IPS-18a (cell line): ENCODE results near the gene CES5A.
"Not testable (repeated sequence)": the region's sequence is repeated elsewhere in the genome, so short reads cannot be mapped to it uniquely, and the experiment has no call there.

ENCODE experiments used
- H3K27ac ChIP-seq: one replicate; pipeline ENCODE4 v1.5.1; 2013; ENCODE audit warnings: low read length
- H3K27me3 ChIP-seq: one replicate; pipeline ENCODE4 v1.6.1; 2013; ENCODE audit warnings: mild to moderate bottlenecking, low read length; ENCODE audit not compliant: control insufficient read depth, insufficient read depth
- H3K36me3 ChIP-seq: one replicate; pipeline ENCODE4 v1.6.1; 2013; ENCODE audit warnings: low read depth, low read length; ENCODE audit not compliant: control insufficient read depth
- H3K4me1 ChIP-seq: one replicate; pipeline ENCODE4 v1.6.1; 2013; ENCODE audit warnings: low read depth, low read length; ENCODE audit not compliant: control insufficient read depth
- H3K4me3 ChIP-seq: one replicate; pipeline ENCODE4 v1.5.1; 2013; ENCODE audit warnings: low read length
- H3K9ac ChIP-seq: one replicate; pipeline ENCODE4 v1.6.1; 2013; ENCODE audit warnings: mild to moderate bottlenecking, low read length, moderate library complexity
- H3K9me3 ChIP-seq: one replicate; pipeline ENCODE4 v1.6.1; 2013; ENCODE audit warnings: low read depth, low read length; ENCODE audit not compliant: control insufficient read depth

CES5A gene

GRCh38 chr16:55839115-55839514, 36.1 kb downstream of the CES5A start:
- Histone ChIP-seq H3K4me3 (no peak overlapping the region), H3K27me3 (no peaks in the 10 kb centered on the region), H3K9me3 (no peaks in the 10 kb centered on the region), H3K9ac (no peak overlapping the region), H3K27ac (no peak overlapping the region), H3K36me3 (no peaks in the 10 kb centered on the region), H3K4me1 (no peaks in the 10 kb centered on the region)

GRCh38 chr16:55836158-55836611, 39.0 kb downstream of the CES5A start:
- no peaks in the 10 kb centered on the region for H3K9me3 ChIP-seq
- H3K27ac ChIP-seq, result no peak overlapping the region
- H3K9ac ChIP-seq, result no peak overlapping the region
- no peaks in the 10 kb centered on the region for H3K36me3 ChIP-seq
- no peak overlapping the region for H3K4me3 ChIP-seq
- no peaks in the 10 kb centered on the region for H3K27me3 ChIP-seq
- H3K4me1 ChIP-seq, result no peaks in the 10 kb centered on the region

GRCh38 chr16:55835581-55835980, 39.6 kb downstream of the CES5A start:
- H3K27ac ChIP-seq, result no peak overlapping the region
- H3K4me3 ChIP-seq, result no peak overlapping the region
- H3K9ac ChIP-seq, result no peak overlapping the region
- no peaks in the 10 kb centered on the region for H3K27me3 ChIP-seq
- H3K4me1 ChIP-seq, result no peaks in the 10 kb centered on the region
- H3K36me3 ChIP-seq, result no peaks in the 10 kb centered on the region
- H3K9me3 ChIP-seq, result no peaks in the 10 kb centered on the region

GRCh38 chr16:55835173-55835572, 40.0 kb downstream of the CES5A start:
- not testable (repeated sequence) for H3K9ac ChIP-seq, H3K4me3 ChIP-seq, H3K9me3 ChIP-seq, H3K36me3 ChIP-seq, H3K27me3 ChIP-seq, H3K27ac ChIP-seq, H3K4me1 ChIP-seq

- no peaks in the 10 kb centered on the region for H3K27me3 ChIP-seq
- no peak overlapping the region for H3K9ac ChIP-seq
- H3K4me1 ChIP-seq, result no peaks in the 10 kb centered on the region
- H3K4me3 ChIP-seq, result no peak overlapping the region
- H3K36me3 ChIP-seq, result no peaks in the 10 kb centered on the region
- no peak overlapping the region for H3K27ac ChIP-seq
- no peaks in the 10 kb centered on the region for H3K9me3 ChIP-seq
Observed at GRCh38 chr16:55834049-55834448, 41.1 kb downstream of the CES5A start.

GRCh38 chr16:55832773-55833691, 42.1 kb downstream of the CES5A start, which contains the start of gene CES1:
TSS of gene CES1 (minus strand) at chr16:55833096. CDS start at chr16:55833055, 41 bp downstream.
- Histone ChIP-seq H3K4me3 (no peak within 1 kb of the TSS), H3K36me3 (no peaks in the 10 kb centered on the region), H3K9ac (no peak within 1 kb of the TSS), H3K27me3 (no peaks in the 10 kb centered on the region), H3K4me1 (no peaks in the 10 kb centered on the region), H3K27ac (no peak within 1 kb of the TSS), H3K9me3 (no peaks in the 10 kb centered on the region)

GRCh38 chr16:55832425-55832772, 42.8 kb downstream of the CES5A start:
- Histone ChIP-seq H3K27me3 (no peaks in the 10 kb centered on the region), H3K4me3 (no peak overlapping the region), H3K9ac (no peak overlapping the region), H3K4me1 (no peaks in the 10 kb centered on the region), H3K9me3 (no peaks in the 10 kb centered on the region), H3K36me3 (no peaks in the 10 kb centered on the region), H3K27ac (no peak overlapping the region)

GRCh38 chr16:55830658-55831294, 44.4 kb downstream of the CES5A start:
- Histone ChIP-seq H3K27me3 (no peaks in the 10 kb centered on the region), H3K36me3 (no peaks in the 10 kb centered on the region), H3K4me3 (no peak overlapping the region), H3K9ac (no peak overlapping the region), H3K27ac (no peak overlapping the region), H3K9me3 (no peaks in the 10 kb centered on the region), H3K4me1 (no peaks in the 10 kb centered on the region)

GRCh38 chr16:55829232-55829631, 45.9 kb downstream of the CES5A start:
- H3K36me3 ChIP-seq, H3K4me1 ChIP-seq, H3K4me3 ChIP-seq, H3K9ac ChIP-seq, H3K27ac ChIP-seq, H3K9me3 ChIP-seq, H3K27me3 ChIP-seq: not testable (repeated sequence)

GRCh38 chr16:55828680-55829079, 46.5 kb downstream of the CES5A start:
- Histone ChIP-seq H3K27me3 (no peaks in the 10 kb centered on the region), H3K4me1 (no peaks in the 10 kb centered on the region), H3K27ac (no peak overlapping the region), H3K36me3 (no peaks in the 10 kb centered on the region), H3K9me3 (no peaks in the 10 kb centered on the region), H3K4me3 (no peak overlapping the region), H3K9ac (no peak overlapping the region)

GRCh38 chr16:55825115-55825728, 50.0 kb downstream of the CES5A start:
- no peak overlapping the region for H3K4me3 ChIP-seq
- no peaks in the 10 kb centered on the region for H3K36me3 ChIP-seq
- no peak overlapping the region for H3K27ac ChIP-seq

More at GRCh38 chr16:55825115-55825728, 50.0 kb downstream of the CES5A start:
- no peaks in the 10 kb centered on the region for H3K9me3 ChIP-seq
- no peak overlapping the region for H3K9ac ChIP-seq
- H3K27me3 ChIP-seq, result no peaks in the 10 kb centered on the region
- H3K4me1 ChIP-seq, result no peaks in the 10 kb centered on the region
